GM19043 (cell line): ENCODE results near the gene DLGAP1.

ENCODE experiments used
- ATAC-seq: cut with Tn5 transposase; IDR thresholded peaks from one replicate; pipeline ENCODE4 v1.9.1; 2021; ENCODE audit warnings: low read depth; ENCODE audit not compliant: unreplicated experiment

Gene DLGAP1

GRCh38 chr18:3877678-3878077, 577.4 kb downstream of the DLGAP1 start:
- no peak for ATAC-seq

GRCh38 chr18:3875961-3876360, 579.1 kb downstream of the DLGAP1 start:
- no peak for ATAC-seq

- no peak for ATAC-seq
These were observed 579.7 kb downstream of the DLGAP1 start for GRCh38 chr18:3875376-3875775.

GRCh38 chr18:3874581-3874980, 580.5 kb downstream of the DLGAP1 start:
- no peak for ATAC-seq

- ATAC-seq = no peak
These were observed 581.0 kb downstream of the DLGAP1 start for GRCh38 chr18:3874125-3874524.

- no peak for ATAC-seq
These were observed 581.4 kb downstream of the DLGAP1 start for GRCh38 chr18:3873698-3874097.

GRCh38 chr18:3873211-3873610, 581.9 kb downstream of the DLGAP1 start:
- no peak for ATAC-seq

GRCh38 chr18:3872641-3873040, 582.5 kb downstream of the DLGAP1 start:
- no peak for ATAC-seq

- no peak for ATAC-seq
These were observed 583.4 kb downstream of the DLGAP1 start for GRCh38 chr18:3871687-3872086.

GRCh38 chr18:3870914-3871313, 584.2 kb downstream of the DLGAP1 start:
- no peak for ATAC-seq

GRCh38 chr18:3869848-3870247, 585.3 kb downstream of the DLGAP1 start:
- no peak for ATAC-seq

GRCh38 chr18:3867864-3868311, 587.2 kb downstream of the DLGAP1 start:
- ATAC-seq = no peak

- ATAC-seq = no peak
These were observed 587.9 kb downstream of the DLGAP1 start for GRCh38 chr18:3867236-3867635.

GRCh38 chr18:3864669-3865298, 590.3 kb downstream of the DLGAP1 start:
- no peak for ATAC-seq

- ATAC-seq = no peak
These were observed 591.5 kb downstream of the DLGAP1 start for GRCh38 chr18:3863593-3863992.

- no peak for ATAC-seq
These were observed 592.1 kb downstream of the DLGAP1 start for GRCh38 chr18:3863006-3863405.

GRCh38 chr18:3861495-3861894, 593.6 kb downstream of the DLGAP1 start:
- no peak for ATAC-seq

GRCh38 chr18:3857544-3857943, 597.6 kb downstream of the DLGAP1 start:
- ATAC-seq = no peak

- ATAC-seq = no peak
These were observed 599.1 kb downstream of the DLGAP1 start for GRCh38 chr18:3855966-3856365.

- no peak for ATAC-seq
These were observed 602.8 kb downstream of the DLGAP1 start for GRCh38 chr18:3852321-3852720.

GRCh38 chr18:3851159-3851558, 603.9 kb downstream of the DLGAP1 start:
- ATAC-seq = no peak

- ATAC-seq = no peak
These were observed 606.8 kb downstream of the DLGAP1 start for GRCh38 chr18:3848316-3848715.

GRCh38 chr18:3845161-3845560, 609.9 kb downstream of the DLGAP1 start:
- no peak for ATAC-seq
